ENCODE results near the gene DUSP15.

Gene DUSP15

GRCh38 chr20:31813611-31814010 is 56.7 kb downstream of the DUSP15 start:
- no peaks in the 10 kb centered on the region for H3K36me3 ChIP-seq (ENCODE audit: control insufficient read depth in 1 of 2, insufficient read depth in 2 of 2, low read length in 2 of 2)
- H3K4me3 ChIP-seq (ENCODE audit: low read depth in 1 of 2, low read length in 2 of 2) = no peak overlapping the region
- no peaks in the 10 kb centered on the region for H3K4me1 ChIP-seq (ENCODE audit: control insufficient read depth in 1 of 2, insufficient read depth in 2 of 2, low read length in 2 of 2)
- H3K27me3 ChIP-seq (ENCODE audit: low read depth, low read length) = peaks cover 6% of the 10 kb centered on the region
- no peak overlapping the region for H3K27ac ChIP-seq (ENCODE audit: low read length)
- H3K9me3 ChIP-seq (ENCODE audit: control insufficient read depth in 1 of 2, low read length in 2 of 2) = no peaks in the 10 kb centered on the region

DNA sequence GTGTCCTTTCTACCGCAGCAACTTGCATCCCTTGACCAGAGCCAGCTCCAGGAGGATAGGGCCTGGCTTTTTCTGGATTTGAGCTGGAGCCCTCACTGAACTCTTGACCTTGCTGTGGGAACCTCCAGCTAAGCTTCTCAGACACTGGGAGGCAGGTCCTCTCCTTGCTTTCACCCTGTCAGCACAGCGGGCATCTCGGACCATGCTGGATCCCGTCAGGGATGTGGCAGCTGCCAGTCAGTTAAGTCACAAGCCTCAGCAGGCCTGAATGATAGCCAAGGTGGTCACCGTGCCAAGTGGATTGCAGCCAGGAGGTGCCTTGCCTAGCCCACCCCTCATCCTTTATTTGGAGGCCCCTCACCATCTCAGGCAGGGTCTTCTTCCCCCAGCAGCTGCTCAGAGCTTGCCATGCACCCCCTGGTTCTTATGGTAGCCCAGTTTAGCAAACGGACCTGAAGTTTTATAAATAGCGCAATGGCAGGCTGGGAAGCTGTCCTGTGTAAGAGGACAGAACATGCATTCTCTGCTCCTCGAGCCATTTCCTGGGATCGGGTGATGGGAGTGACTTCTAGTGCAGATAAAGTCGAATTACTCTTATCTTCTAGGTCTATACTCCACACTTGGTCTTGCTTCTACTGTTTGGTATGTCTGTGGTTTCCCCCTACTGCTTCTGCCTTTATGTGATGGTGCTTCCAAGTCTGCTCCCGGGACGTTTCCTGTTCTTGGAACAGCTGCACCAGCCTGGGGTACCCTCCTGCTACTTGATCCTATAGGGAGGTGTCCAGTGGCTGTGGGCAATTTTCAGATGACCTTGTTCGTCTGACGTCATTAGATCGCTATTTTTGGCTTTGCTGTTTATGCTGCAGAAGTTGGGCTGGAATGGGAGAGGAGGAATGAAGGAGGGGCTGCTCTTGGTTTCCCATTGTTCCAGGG is 58.3 kb downstream of the DUSP15 start:
- H3K4me1 ChIP-seq (ENCODE audit: control insufficient read depth in 1 of 2, insufficient read depth in 2 of 2, low read length in 2 of 2) = no peaks in the 10 kb centered on the region
- H3K27me3 ChIP-seq (ENCODE audit: low read depth, low read length) = peaks cover 6% of the 10 kb centered on the region
- no peaks in the 10 kb centered on the region for H3K36me3 ChIP-seq (ENCODE audit: control insufficient read depth in 1 of 2, insufficient read depth in 2 of 2, low read length in 2 of 2)
- no peak overlapping the region for H3K27ac ChIP-seq (ENCODE audit: low read length)
- no peaks in the 10 kb centered on the region for H3K9me3 ChIP-seq (ENCODE audit: control insufficient read depth in 1 of 2, low read length in 2 of 2)
- H3K4me3 ChIP-seq (ENCODE audit: low read depth in 1 of 2, low read length in 2 of 2) = no peak overlapping the region

DNA sequence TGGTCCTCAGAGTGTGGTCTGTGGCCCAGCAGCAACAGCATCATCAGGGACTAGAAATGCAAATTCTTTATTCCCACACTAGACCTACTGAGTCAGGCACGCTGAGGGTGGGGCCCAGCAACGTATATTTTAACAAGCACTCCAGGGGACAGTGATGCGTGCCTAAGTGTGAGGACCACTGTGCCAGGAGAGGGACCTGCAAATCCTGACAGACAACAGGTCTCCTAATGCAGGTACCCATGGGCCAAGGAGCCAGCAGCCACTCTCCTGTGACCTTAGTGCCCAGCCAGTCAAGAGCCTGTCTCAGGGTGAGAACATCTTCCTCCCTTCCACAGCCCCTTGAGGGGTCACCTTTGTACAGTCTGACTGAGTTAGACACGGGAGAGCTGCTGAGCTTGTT is 59.1 kb downstream of the DUSP15 start:
- H3K36me3 ChIP-seq (ENCODE audit: control insufficient read depth in 1 of 2, insufficient read depth in 2 of 2, low read length in 2 of 2) = no peaks in the 10 kb centered on the region
- peaks cover 6% of the 10 kb centered on the region for H3K27me3 ChIP-seq (ENCODE audit: low read depth, low read length)
- H3K4me3 ChIP-seq (ENCODE audit: low read depth in 1 of 2, low read length in 2 of 2) = no peak overlapping the region
- H3K27ac ChIP-seq (ENCODE audit: low read length) = no peak overlapping the region
- no peaks in the 10 kb centered on the region for H3K9me3 ChIP-seq (ENCODE audit: control insufficient read depth in 1 of 2, low read length in 2 of 2)
- no peaks in the 10 kb centered on the region for H3K4me1 ChIP-seq (ENCODE audit: control insufficient read depth in 1 of 2, insufficient read depth in 2 of 2, low read length in 2 of 2)
